ENCODE results near the gene RABAC1.

Gene RABAC1

GRCh38 chr19:41927497-41928192 lies 31.5 kb downstream of the RABAC1 start:
- no peak for TF ChIP-seq SIN3A (IDR thresholded peaks at IDR 0.05; ENCODE audit: borderline replicate concordance, insufficient read depth, low read length)
- no peak for TF ChIP-seq FOXP2 (optimal IDR thresholded peaks at IDR 0.05; ENCODE audit: borderline replicate concordance, extremely low read depth, extremely low read length, insufficient read depth)
- TF ChIP-seq TAF1 (IDR thresholded peaks at IDR 0.05; ENCODE audit: borderline replicate concordance, insufficient read depth, low read length): no peak

GRCh38 chr19:41926763-41927496 lies 32.2 kb downstream of the RABAC1 start:
- no peak for TF ChIP-seq REST (IDR thresholded peaks at IDR 0.05; ENCODE audit: insufficient read depth in 1 of 2, low read depth in 2 of 2, low read length in 2 of 2)
- TF ChIP-seq SIN3A (IDR thresholded peaks at IDR 0.05; ENCODE audit: borderline replicate concordance, insufficient read depth, low read length): no peak
- TF ChIP-seq POLR2AphosphoS5 (IDR thresholded peaks at IDR 0.05; ENCODE audit: low read depth, low read length): no peak
- TF ChIP-seq TAF1 (IDR thresholded peaks at IDR 0.05; ENCODE audit: borderline replicate concordance, insufficient read depth, low read length): no peak
- TF ChIP-seq FOXP2 (optimal IDR thresholded peaks at IDR 0.05; ENCODE audit: borderline replicate concordance, extremely low read depth, extremely low read length, insufficient read depth): no peak

GRCh38 chr19:41926028-41926762 lies 32.9 kb downstream of the RABAC1 start:
- TF ChIP-seq TAF1 (IDR thresholded peaks at IDR 0.05; ENCODE audit: borderline replicate concordance, insufficient read depth, low read length): no peak
- TF ChIP-seq SIN3A (IDR thresholded peaks at IDR 0.05; ENCODE audit: borderline replicate concordance, insufficient read depth, low read length): no peak
- no peak for TF ChIP-seq FOXP2 (optimal IDR thresholded peaks at IDR 0.05; ENCODE audit: borderline replicate concordance, extremely low read depth, extremely low read length, insufficient read depth)
- no peak for TF ChIP-seq POLR2AphosphoS5 (IDR thresholded peaks at IDR 0.05; ENCODE audit: low read depth, low read length)

- TF ChIP-seq POLR2AphosphoS5 (IDR thresholded peaks at IDR 0.05; ENCODE audit: low read depth, low read length) (no peak), FOXP2 (optimal IDR thresholded peaks at IDR 0.05; ENCODE audit: borderline replicate concordance, extremely low read depth, extremely low read length, insufficient read depth) (no peak), SIN3A (IDR thresholded peaks at IDR 0.05; ENCODE audit: borderline replicate concordance, insufficient read depth, low read length) (no peak), REST (IDR thresholded peaks at IDR 0.05; ENCODE audit: insufficient read depth in 1 of 2, low read depth in 2 of 2, low read length in 2 of 2) (no peak)
Observed at GRCh38 chr19:41925208-41926003, 33.7 kb downstream of the RABAC1 start.

GRCh38 chr19:41924151-41925145 lies 34.7 kb downstream of the RABAC1 start:
- TF ChIP-seq REST (IDR thresholded peaks at IDR 0.05; ENCODE audit: insufficient read depth in 1 of 2, low read depth in 2 of 2, low read length in 2 of 2) (no peak), SIN3A (IDR thresholded peaks at IDR 0.05; ENCODE audit: borderline replicate concordance, insufficient read depth, low read length) (no peak), TAF1 (IDR thresholded peaks at IDR 0.05; ENCODE audit: borderline replicate concordance, insufficient read depth, low read length) (no peak), POLR2AphosphoS5 (IDR thresholded peaks at IDR 0.05; ENCODE audit: low read depth, low read length) (no peak), FOXP2 (optimal IDR thresholded peaks at IDR 0.05; ENCODE audit: borderline replicate concordance, extremely low read depth, extremely low read length, insufficient read depth) (no peak)
